LoVo (cell line): ENCODE data around the gene ANKMY1.
A peak's percentile ranks its signal among the peaks of the same experiment; 100 is the strongest.

Experiments used
- DNase-seq: peaks from one replicate; pipeline ENCODE4 v3.0.0-alpha.2; 2016; ENCODE audit warnings: low spot score

Gene ANKMY1

GRCh38 chr2:240447934-240448333 lies 109.9 kb downstream of the ANKMY1 start:
- DNase-seq = no peak

DNA sequence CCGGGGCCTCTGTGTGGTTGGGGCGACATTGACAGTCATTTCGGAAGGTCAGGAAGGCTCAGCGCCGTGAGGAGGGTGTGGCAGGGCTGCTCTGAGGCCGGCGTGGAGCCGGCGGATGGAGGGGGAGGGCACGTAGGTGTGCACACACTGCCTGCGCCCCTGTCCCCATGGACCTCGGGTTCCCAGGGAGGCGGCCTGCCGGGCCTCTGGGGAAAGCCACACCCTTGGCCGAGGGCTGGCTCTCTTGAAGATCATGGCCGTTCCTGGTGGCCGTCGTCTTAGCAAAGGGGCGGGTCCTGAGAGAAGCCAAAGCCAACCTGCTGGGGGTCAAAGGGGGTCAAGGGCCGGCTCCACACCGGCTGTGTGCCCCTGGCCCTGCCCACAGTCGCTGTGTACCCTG lies 110.5 kb downstream of the ANKMY1 start:
- DNase-seq = no peak

DNA sequence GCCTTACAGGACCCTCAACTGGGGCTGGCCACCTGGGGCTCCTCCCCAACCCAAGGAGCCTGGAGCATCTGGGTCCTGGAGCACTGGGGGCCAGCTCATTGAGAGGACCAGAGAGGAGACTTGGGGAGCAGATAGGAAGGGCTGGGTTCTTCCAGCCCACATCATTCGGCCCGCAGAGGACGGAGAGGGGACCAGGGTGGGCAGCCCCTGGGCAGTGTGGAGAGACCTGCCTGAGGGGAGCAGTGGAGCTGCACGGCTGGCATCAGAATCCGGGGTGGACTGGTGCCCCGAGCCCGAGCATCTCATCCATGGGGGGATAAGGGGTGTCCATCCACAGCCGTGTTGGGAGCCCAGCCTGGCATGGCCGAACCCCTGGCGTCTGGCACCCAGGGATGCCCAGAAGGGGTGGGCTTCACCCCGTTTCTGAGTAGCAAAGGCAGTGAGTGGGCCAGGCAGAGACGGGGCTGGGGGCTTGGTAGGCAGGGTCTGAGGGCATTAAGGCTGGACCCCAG lies 111.1 kb downstream of the ANKMY1 start:
- no peak for DNase-seq

DNA sequence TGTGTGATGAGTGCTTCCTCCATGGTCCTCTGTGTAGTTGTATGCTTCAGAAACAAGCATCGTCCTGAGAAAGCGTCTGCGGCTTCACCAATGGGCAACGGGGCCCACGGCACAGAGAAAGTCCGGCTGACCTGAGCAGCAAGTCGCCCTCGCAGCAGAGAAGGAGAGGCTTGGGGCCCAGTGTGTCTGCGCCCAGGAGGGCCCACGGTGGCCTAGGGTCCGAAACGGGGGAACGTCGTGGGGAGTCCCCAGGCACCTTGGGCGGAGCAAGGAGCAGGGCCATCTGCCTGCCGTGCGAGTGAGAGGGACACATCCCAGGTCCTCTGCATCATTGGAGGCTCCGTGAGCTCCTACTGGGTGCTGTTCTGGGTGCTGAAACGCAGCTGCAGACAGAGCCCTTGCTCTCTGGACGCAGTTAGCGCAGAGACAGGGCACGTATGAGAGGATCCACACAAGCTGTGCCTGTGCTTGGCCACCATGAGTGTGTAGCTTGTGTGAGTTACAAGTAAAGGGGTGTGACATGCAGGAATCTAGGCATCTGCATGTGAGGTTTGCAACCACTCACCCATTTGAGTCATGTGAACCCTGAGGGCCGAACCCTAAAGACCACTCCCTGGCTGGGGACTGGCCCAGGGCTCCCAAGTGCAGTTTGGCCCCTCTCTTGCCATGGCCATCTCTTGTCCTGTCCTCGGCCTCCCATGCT lies 111.7 kb downstream of the ANKMY1 start:
- no peak for DNase-seq

DNA sequence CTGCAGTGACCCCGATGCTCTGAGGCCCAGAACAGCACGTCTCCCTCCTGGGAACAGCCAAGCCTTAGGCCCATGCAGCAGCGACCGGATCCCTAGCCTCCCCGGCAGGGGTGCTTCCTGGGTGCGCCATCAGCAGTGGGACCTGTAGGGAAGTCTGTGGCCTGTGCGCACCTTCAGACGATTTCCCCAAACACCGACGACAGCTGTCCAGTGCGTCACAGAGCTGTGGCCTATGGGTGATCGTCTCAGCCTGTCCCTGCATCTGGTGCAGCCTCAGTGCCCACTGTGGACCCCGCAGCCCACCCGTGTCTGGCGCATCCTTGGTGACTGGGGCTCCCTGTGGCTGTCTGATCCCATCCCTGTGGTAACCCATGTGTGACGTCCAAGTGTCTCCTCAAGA lies 113.3 kb downstream of the ANKMY1 start:
- DNase-seq = no peak

- DNase-seq = no peak
Measured at GRCh38 chr2:240443891-240444301, 113.9 kb downstream of the ANKMY1 start.

- no peak for DNase-seq
Measured at GRCh38 chr2:240442891-240443715, 114.7 kb downstream of the ANKMY1 start.

DNA sequence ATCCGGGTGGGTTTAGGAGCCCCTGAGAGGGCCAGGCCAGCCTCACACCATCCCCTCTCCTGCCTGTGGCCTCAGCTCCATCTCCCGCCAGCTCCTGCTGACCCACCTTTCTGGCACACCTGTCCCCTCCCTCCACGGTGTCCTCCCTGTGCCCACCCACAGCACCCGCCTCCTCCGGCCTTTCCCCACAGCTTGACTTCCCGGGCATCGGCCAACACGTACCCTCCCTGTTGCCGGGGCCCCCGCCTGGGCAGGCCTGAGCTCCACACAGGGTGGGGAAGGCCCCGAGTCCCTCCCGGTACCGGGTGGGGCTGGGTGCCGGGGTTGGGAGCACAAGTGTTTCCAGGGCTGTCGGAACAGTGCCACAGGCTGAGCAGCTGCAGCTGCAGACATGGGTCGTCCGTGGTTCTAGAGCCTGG lies 115.8 kb downstream of the ANKMY1 start:
- DNase-seq = no peak

GRCh38 chr2:240441326-240441992 lies 116.3 kb downstream of the ANKMY1 start:
- DNase-seq = no peak

GRCh38 chr2:240440704-240441320 lies 117.0 kb downstream of the ANKMY1 start:
- no peak for DNase-seq

GRCh38 chr2:240440251-240440650 lies 117.5 kb downstream of the ANKMY1 start:
- no peak for DNase-seq

- no peak for DNase-seq
Measured at GRCh38 chr2:240439698-240440151, 118.1 kb downstream of the ANKMY1 start.

GRCh38 chr2:240438810-240439697 lies 118.7 kb downstream of the ANKMY1 start:
- DNase-seq = no peak

- DNase-seq = peak; percentile 58
Measured at GRCh38 chr2:240437861-240438809, 119.7 kb downstream of the ANKMY1 start.

GRCh38 chr2:240437551-240437860 lies 120.3 kb downstream of the ANKMY1 start:
- no peak for DNase-seq

- DNase-seq = no peak
Measured at GRCh38 chr2:240436683-240437550, 120.9 kb downstream of the ANKMY1 start.

- no peak for DNase-seq
Measured at GRCh38 chr2:240435948-240436682, 121.7 kb downstream of the ANKMY1 start.

- DNase-seq = peak; percentile 76
Measured at GRCh38 chr2:240435457-240435947, 122.3 kb downstream of the ANKMY1 start, which contains the start of gene GPC1. Gene GPC1 (plus strand): TSS chr2:240435663. CDS start chr2:240435919, 256 bp downstream.
